ENCODE data around the gene VPS13C.

The VPS13C gene

GRCh38 chr15:61820212-61820611, 240.0 kb downstream of the VPS13C start:
- no peak for DNase-seq (ENCODE audit: low spot score)

- no peak for DNase-seq (ENCODE audit: low spot score)
These were observed 240.9 kb downstream of the VPS13C start for GRCh38 chr15:61819386-61819785.

GRCh38 chr15:61818801-61819200, 241.4 kb downstream of the VPS13C start:
- DNase-seq (ENCODE audit: low spot score) = no peak

- DNase-seq (ENCODE audit: low spot score) = no peak
These were observed 243.4 kb downstream of the VPS13C start for GRCh38 chr15:61816856-61817255.

GRCh38 chr15:61815356-61816083, 244.7 kb downstream of the VPS13C start:
- no peak for DNase-seq (ENCODE audit: low spot score)

- no peak for DNase-seq (ENCODE audit: low spot score)
These were observed 247.8 kb downstream of the VPS13C start for GRCh38 chr15:61812476-61812875.

GRCh38 chr15:61811952-61812351, 248.3 kb downstream of the VPS13C start:
- DNase-seq (ENCODE audit: low spot score) = no peak

- no peak for DNase-seq (ENCODE audit: low spot score)
These were observed 251.0 kb downstream of the VPS13C start for GRCh38 chr15:61809216-61809615.

- no peak for DNase-seq (ENCODE audit: low spot score)
These were observed 252.8 kb downstream of the VPS13C start for GRCh38 chr15:61807281-61807929.

All from HuH-7 (cell line).